K562 (cell line): ENCODE data around the gene GALNT7.

ENCODE experiments used
- CREB3 ChIP-seq: fragments of 450-650 bp; conservative IDR thresholded peaks from 2 replicates; pipeline ENCODE4 v1.6.1; 2016; ENCODE audit warnings: missing genetic modification characterization, low read depth, mild to moderate bottlenecking, missing compliant biosample characterization, moderate library complexity
- HMGXB4 ChIP-seq: sonication (generic); formaldehyde crosslinking; IDR thresholded peaks from 2 replicates; pipeline ENCODE4 v1.8.1; 2023; ENCODE audit warnings: mild to moderate bottlenecking, missing genetic modification reagents
- KDM5B ChIP-seq: fragments of 200-600 bp; sonication (generic); IDR thresholded peaks from 2 replicates; pipeline ENCODE4 v1.6.1; 2012; ENCODE audit warnings: low read depth, mild to moderate bottlenecking, moderate library complexity, low read length, control low read depth, inconsistent platforms; ENCODE audit not compliant: insufficient replicate concordance
- POLR2A ChIP-seq: fragments of 450-650 bp; conservative IDR thresholded peaks from 2 replicates; pipeline ENCODE4 v1.6.1; 2016
- RFX5 ChIP-seq: IDR thresholded peaks from 2 replicates; pipeline ENCODE4 v1.6.1; 2011; ENCODE audit warnings: low read depth, mild to moderate bottlenecking, improper control_type of control experiment, low read length
- STAG1 ChIP-seq: sonication (generic); formaldehyde crosslinking; IDR thresholded peaks from 2 replicates; pipeline ENCODE4 v1.5.0; 2020; ENCODE audit warnings: missing genetic modification reagents, borderline replicate concordance
- TEAD1 ChIP-seq, 2 experiments: fragments of 450-650 bp in 1 of 2; sonication (generic) in 1 of 2; formaldehyde crosslinking; IDR thresholded peaks; 2 replicates each; pipeline versions ENCODE4 v1.4.0 to v1.8.0; 2020 to 2022; ENCODE audit warnings: mild to moderate bottlenecking in 2 of 2, missing genetic modification reagents in 1 of 2
- ZNF175 ChIP-seq: fragments of 200-800 bp; sonication (Bioruptor generic); IDR thresholded peaks from 2 replicates; pipeline ENCODE4 v1.6.1; 2016; ENCODE audit warnings: low read depth, mild to moderate bottlenecking, missing genetic modification characterization, missing compliant biosample characterization

GRCh38 chr4:173212379-173212778 is 43.8 kb downstream of the GALNT7 start:
- no peak for TF ChIP-seq CREB3 (tag)
- no peak for TF ChIP-seq POLR2A
- no peak for TF ChIP-seq TEAD1 (CRISPR knock-in tag; IDR thresholded peaks at IDR 0.05)
- no peak for TF ChIP-seq RFX5
- TF ChIP-seq STAG1 (CRISPR knock-in tag), result no peak
- no peak for TF ChIP-seq HMGXB4
- no peak for TF ChIP-seq ZNF175 (CRISPR knock-in tag)
- no peak for TF ChIP-seq KDM5B
